SK-N-MC (cell line): Measurements from ENCODE around the gene CHRNA4.

Source experiments
- EZH2 ChIP-seq: fragments of 200-600 bp; sonication (generic); IDR thresholded peaks from one replicate; pipeline ENCODE4 v1.6.1; 2017; ENCODE audit warnings: antibody characterized with exemption
- FOXP2 ChIP-seq: optimal IDR thresholded peaks from 2 replicates; pipeline ENCODE3; 2011; ENCODE audit warnings: mild to moderate bottlenecking, moderate library complexity; ENCODE audit not compliant: insufficient read depth; ENCODE audit errors: extremely low read length, control extremely low read depth
- POLR2AphosphoS5 ChIP-seq: IDR thresholded peaks from 2 replicates; pipeline ENCODE4 v1.6.1; 2012; ENCODE audit warnings: mild to moderate bottlenecking, low read depth, low read length, borderline replicate concordance

- no peak for TF ChIP-seq EZH2
- no peak for TF ChIP-seq POLR2AphosphoS5
- no peak for TF ChIP-seq FOXP2
Measured at GRCh38 chr20:63322146-63322932, 38.8 kb downstream of the CHRNA4 start.
